OCI-LY3 (cell line): ENCODE data around the gene OSER1.

ENCODE experiments used
- H2AFZ ChIP-seq: fragments of 200-600, 300-600 bp; shearing (Covaris generic); 2 replicates; pipeline ENCODE4 v1.6.0; 2014; ENCODE audit warnings: antibody characterized with exemption, low read depth, low read length
- H3K27ac ChIP-seq: fragments of 200-600, 300-600 bp; sonication (generic); 2 replicates; pipeline ENCODE4 v1.5.1; 2014; ENCODE audit warnings: mild to moderate bottlenecking, low read length, moderate library complexity, mixed read lengths
- H3K27me3 ChIP-seq: fragments of 200-600, 300-600 bp; sonication (generic); 2 replicates; pipeline ENCODE4 v1.6.1; 2014; ENCODE audit warnings: low read depth, low read length, mixed read lengths
- H3K36me3 ChIP-seq: fragments of 200-600, 300-600 bp; sonication (generic); replicated peaks from 2 replicates; pipeline ENCODE3; 2014; ENCODE audit warnings: low read depth, low read length, mixed read lengths
- H3K4me1 ChIP-seq: fragments of 300-600, 200-600 bp; sonication (generic); 2 replicates; pipeline ENCODE4 v1.6.1; 2014; ENCODE audit warnings: low read length, mixed read lengths
- H3K4me2 ChIP-seq: fragments of 200-600, 300-600 bp; sonication (generic); 2 replicates; pipeline ENCODE4 v1.6.1; 2014; ENCODE audit warnings: low read length, mixed read lengths
- H3K4me3 ChIP-seq: fragments of 300-600, 200-600 bp; sonication (generic); 2 replicates; pipeline ENCODE4 v1.5.1; 2014; ENCODE audit warnings: antibody characterized with exemption, mild to moderate bottlenecking, low read length, moderate library complexity
- H3K79me2 ChIP-seq: fragments of 300-600, 200-600 bp; shearing (Covaris generic); 2 replicates; pipeline ENCODE4 v1.6.1; 2014; ENCODE audit warnings: mild to moderate bottlenecking, low read length, mixed read lengths
- H3K9ac ChIP-seq: fragments of 300-600, 200-600 bp; shearing (Covaris generic); 2 replicates; pipeline ENCODE4 v1.6.0; 2014; ENCODE audit warnings: mild to moderate bottlenecking, low read length, moderate library complexity
- H3K9me3 ChIP-seq: fragments of 200-600, 300-600 bp; shearing (Covaris generic); 2 replicates; pipeline ENCODE4 v1.6.1; 2014; ENCODE audit warnings: low read length, mixed read lengths; ENCODE audit not compliant: insufficient read depth
- H4K20me1 ChIP-seq: fragments of 200-600, 300-600 bp; sonication (generic); 2 replicates; pipeline ENCODE4 v1.6.1; 2016; ENCODE audit warnings: low read length, mixed read lengths; ENCODE audit not compliant: insufficient read depth
- CTCF ChIP-seq: fragments of 200-600, 300-600 bp; sonication (generic); IDR thresholded peaks from 2 replicates; pipeline ENCODE4 v1.5.1; 2014; ENCODE audit warnings: antibody characterized with exemption, low read length, low read depth
- EZH2phosphoT487 ChIP-seq: fragments of 200-600 bp; shearing (Covaris generic); IDR thresholded peaks from 2 replicates; pipeline ENCODE4 v1.6.1; 2018; ENCODE audit warnings: antibody characterized with exemption, mixed run types, low read depth

The OSER1 gene

GRCh38 chr20:44200371-44200770, 10.2 kb downstream of the OSER1 start:
- Histone ChIP-seq H3K27ac (no peak overlapping the region), H3K36me3 (peaks cover 86% of the 10 kb centered on the region), H3K79me2 (peaks cover 63% of the 10 kb centered on the region), H4K20me1 (peaks cover 65% of the 10 kb centered on the region), H3K9me3 (no peaks in the 10 kb centered on the region), H3K4me3 (no peak overlapping the region), H3K9ac (no peak overlapping the region), H2AFZ (no peak overlapping the region), H3K4me2 (no peak overlapping the region), H3K4me1 (no peaks in the 10 kb centered on the region), H3K27me3 (no peaks in the 10 kb centered on the region)
- TF ChIP-seq CTCF (no peak), EZH2phosphoT487 (no peak)

GRCh38 chr20:44199877-44200276, 10.7 kb downstream of the OSER1 start:
- Histone ChIP-seq H3K27ac (no peak overlapping the region), H3K36me3 (peaks cover 81% of the 10 kb centered on the region)

GRCh38 chr20:44198872-44199271, 11.7 kb downstream of the OSER1 start:
- Histone ChIP-seq H3K79me2 (peaks cover 49% of the 10 kb centered on the region), H3K4me2 (no peak overlapping the region), H2AFZ (no peak overlapping the region), H3K9ac (no peak overlapping the region), H3K9me3 (no peaks in the 10 kb centered on the region), H3K4me1 (no peaks in the 10 kb centered on the region), H3K4me3 (no peak overlapping the region), H3K27me3 (no peaks in the 10 kb centered on the region), H3K27ac (no peak overlapping the region), H4K20me1 (peaks cover 58% of the 10 kb centered on the region), H3K36me3 (peaks cover 75% of the 10 kb centered on the region)
- TF ChIP-seq CTCF: no peak
- TF ChIP-seq EZH2phosphoT487: no peak

More at GRCh38 chr20:44199877-44200276, 10.7 kb downstream of the OSER1 start:
- TF ChIP-seq CTCF (no peak), EZH2phosphoT487 (no peak)
- Histone ChIP-seq H2AFZ (no peak overlapping the region), H3K79me2 (peaks cover 59% of the 10 kb centered on the region), H3K27me3 (no peaks in the 10 kb centered on the region), H3K4me3 (no peak overlapping the region), H3K4me2 (no peak overlapping the region), H3K4me1 (no peaks in the 10 kb centered on the region), H3K9ac (no peak overlapping the region), H3K9me3 (no peaks in the 10 kb centered on the region), H4K20me1 (peaks cover 63% of the 10 kb centered on the region)

DNA sequence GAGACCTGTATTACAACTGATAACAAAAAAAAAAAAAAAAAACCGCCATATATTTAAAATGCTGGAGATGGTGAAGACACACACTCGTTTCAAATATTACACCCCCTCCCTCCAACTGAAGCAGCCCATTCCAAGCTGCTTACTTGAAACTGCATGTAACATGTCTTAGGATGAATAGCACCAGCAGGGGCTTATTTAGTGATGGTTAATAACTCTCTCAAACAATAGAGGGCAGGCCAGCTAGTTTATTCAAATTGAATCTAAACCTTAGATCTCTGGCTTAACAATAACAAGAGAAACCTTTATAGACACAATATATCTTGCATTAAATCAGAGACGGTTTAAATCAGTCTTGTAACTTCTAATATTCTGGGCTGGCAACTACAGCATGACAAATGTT, 14.3 kb downstream of the OSER1 start:
- no peak overlapping the region for H2AFZ ChIP-seq
- no peak overlapping the region for H3K4me2 ChIP-seq
- peaks cover 24% of the 10 kb centered on the region for H3K79me2 ChIP-seq
- TF ChIP-seq CTCF (0 out of 2 replicates have a peak, but pooled peaks have one; percentile 15), EZH2phosphoT487 (no peak)
- no peaks in the 10 kb centered on the region for H3K27me3 ChIP-seq
- H3K9ac ChIP-seq: no peak overlapping the region
- H3K9me3 ChIP-seq: no peaks in the 10 kb centered on the region
- no peaks in the 10 kb centered on the region for H3K4me1 ChIP-seq
- peaks cover 43% of the 10 kb centered on the region for H4K20me1 ChIP-seq
- no peak overlapping the region for H3K4me3 ChIP-seq
- H3K36me3 ChIP-seq: peaks cover 52% of the 10 kb centered on the region
- no peak overlapping the region for H3K27ac ChIP-seq
